RWPE2 (cell line): ENCODE results near the gene HOXA1.

ENCODE experiments used
- ATAC-seq: fragments of 200-7000 bp; cut with Tn5 transposase; 3 replicates; pipeline ENCODE4 v1.9.1; 2021; ENCODE audit warnings: low read depth
- DNase-seq: peaks from one replicate; pipeline ENCODE4 v3.0.0-alpha.2; 2020; ENCODE audit warnings: low spot score
- H3K27ac ChIP-seq: fragments of 450-650 bp; 2 replicates; pipeline ENCODE4 v1.5.1; 2017; ENCODE audit warnings: mild to moderate bottlenecking; ENCODE audit not compliant: poor library complexity, severe bottlenecking
- H3K27me3 ChIP-seq: fragments of 250-450 bp; sonication (Bioruptor Pico); 2 replicates; pipeline ENCODE4 v1.5.1; 2021; ENCODE audit warnings: mild to moderate bottlenecking, moderate library complexity; ENCODE audit not compliant: insufficient read depth, poor library complexity, severe bottlenecking
- H3K36me3 ChIP-seq: fragments of 250-450 bp; sonication (Bioruptor Pico); 2 replicates; pipeline ENCODE4 v1.5.1; 2020; ENCODE audit warnings: low read depth, mild to moderate bottlenecking, moderate library complexity
- H3K4me1 ChIP-seq: fragments of 250-450 bp; sonication (Bioruptor Pico); 2 replicates; pipeline ENCODE4 v1.5.1; 2021; ENCODE audit warnings: mild to moderate bottlenecking, moderate library complexity; ENCODE audit not compliant: insufficient read depth, poor library complexity, severe bottlenecking
- H3K4me3 ChIP-seq: fragments of 250-450 bp; sonication (Bioruptor Pico); 2 replicates; pipeline ENCODE4 v1.5.1; 2021; ENCODE audit warnings: mild to moderate bottlenecking, moderate library complexity; ENCODE audit not compliant: severe bottlenecking
- H3K9me3 ChIP-seq: fragments of 250-450 bp; sonication (Bioruptor Pico); 2 replicates; pipeline ENCODE4 v1.5.1; 2021; ENCODE audit warnings: mild to moderate bottlenecking, moderate library complexity; ENCODE audit not compliant: severe bottlenecking
- CTCF ChIP-seq: fragments of 450-650 bp; IDR thresholded peaks from one replicate; pipeline ENCODE4 v1.5.1; 2017; ENCODE audit warnings: mild to moderate bottlenecking, moderate library complexity; ENCODE audit not compliant: poor library complexity, severe bottlenecking

The HOXA1 gene

DNA sequence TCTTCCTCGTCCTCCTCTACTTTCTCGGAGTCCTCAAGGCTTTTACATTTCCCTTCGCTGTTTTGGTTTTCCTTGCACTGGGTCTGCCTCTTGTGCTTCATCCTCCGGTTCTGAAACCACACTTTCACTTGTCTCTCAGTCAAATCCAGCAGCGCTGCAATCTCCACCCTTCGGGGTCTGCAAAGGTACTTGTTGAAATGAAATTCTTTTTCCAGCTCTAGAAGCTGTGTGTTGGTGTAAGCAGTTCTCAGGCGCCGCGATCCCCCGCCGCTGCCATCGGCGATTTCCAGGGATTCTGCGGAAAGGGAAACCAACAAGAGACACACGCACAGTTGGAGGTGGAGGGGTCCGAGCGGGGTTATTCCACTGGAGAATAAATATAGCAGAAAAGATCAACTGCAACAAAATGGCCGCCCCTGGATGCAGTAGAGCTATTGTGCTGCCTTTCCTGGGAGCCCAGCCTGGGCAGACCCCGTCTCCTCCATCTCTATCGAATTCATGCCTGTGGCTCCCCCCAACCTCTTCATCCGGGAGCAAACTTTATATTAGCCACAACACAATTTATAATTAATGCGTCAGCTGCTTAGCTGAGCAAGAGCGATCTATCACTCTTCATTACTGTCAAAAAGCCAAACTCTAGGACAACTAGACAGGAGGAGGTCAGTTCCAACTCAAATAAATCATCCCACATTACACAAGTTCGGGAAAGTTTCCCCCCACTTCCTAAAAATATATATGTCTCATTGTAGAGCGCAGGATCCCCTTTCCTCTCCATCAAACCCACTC, 5.6 kb upstream of the HOXA1 start:
- Histone ChIP-seq H3K36me3 (peaks cover 16% of the 10 kb centered on the region), H3K4me3 (no peak overlapping the region), H3K27me3 (no peaks in the 10 kb centered on the region), H3K9me3 (no peaks in the 10 kb centered on the region), H3K27ac (no peak overlapping the region), H3K4me1 (peaks cover 7% of the 10 kb centered on the region)
- no peak for DNase-seq
- no peak for ATAC-seq
- TF ChIP-seq CTCF = no peak

DNA sequence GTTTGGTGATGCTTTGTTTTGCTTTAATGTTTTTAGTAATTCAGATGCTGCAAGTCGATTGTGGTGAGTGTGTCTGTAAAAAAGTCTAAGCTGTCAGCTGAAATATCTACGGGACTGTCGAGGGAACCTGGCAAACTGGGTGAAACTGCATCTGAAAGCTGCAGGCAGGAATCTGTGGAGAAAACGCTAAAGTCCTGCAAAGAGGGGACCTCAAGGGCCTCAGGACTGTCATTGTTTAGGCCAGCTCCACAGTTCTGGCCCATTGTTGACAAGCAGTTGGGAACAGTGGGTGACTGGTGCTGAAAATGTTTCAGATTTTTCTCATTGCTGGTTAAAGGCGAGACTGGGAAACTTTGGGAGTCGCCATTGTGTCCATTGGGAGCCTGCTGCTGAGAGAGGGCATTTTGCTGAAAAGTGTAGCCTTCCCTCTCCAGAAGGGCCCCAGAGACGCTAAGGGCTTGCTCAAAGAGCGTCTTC, 4.9 kb upstream of the HOXA1 start:
- no peaks in the 10 kb centered on the region for H3K27me3 ChIP-seq
- H3K36me3 ChIP-seq = peaks cover 16% of the 10 kb centered on the region
- DNase-seq = no peak
- H3K27ac ChIP-seq = no peak overlapping the region
- no peak for ATAC-seq
- H3K4me1 ChIP-seq = peaks cover 7% of the 10 kb centered on the region
- no peaks in the 10 kb centered on the region for H3K9me3 ChIP-seq
- H3K4me3 ChIP-seq = no peak overlapping the region
- TF ChIP-seq CTCF = no peak

- no peak for ATAC-seq
- H3K9me3 ChIP-seq = no peaks in the 10 kb centered on the region
- no peak for TF ChIP-seq CTCF
- H3K27ac ChIP-seq = peak overlapping the region; percentile 85
- no peak overlapping the region for H3K4me3 ChIP-seq
- H3K36me3 ChIP-seq = peaks cover 16% of the 10 kb centered on the region
- peaks cover 7% of the 10 kb centered on the region for H3K4me1 ChIP-seq
- DNase-seq = no peak
- H3K27me3 ChIP-seq = no peaks in the 10 kb centered on the region
Measured at GRCh38 chr7:27099453-27100370, 3.9 kb upstream of the HOXA1 start.

DNA sequence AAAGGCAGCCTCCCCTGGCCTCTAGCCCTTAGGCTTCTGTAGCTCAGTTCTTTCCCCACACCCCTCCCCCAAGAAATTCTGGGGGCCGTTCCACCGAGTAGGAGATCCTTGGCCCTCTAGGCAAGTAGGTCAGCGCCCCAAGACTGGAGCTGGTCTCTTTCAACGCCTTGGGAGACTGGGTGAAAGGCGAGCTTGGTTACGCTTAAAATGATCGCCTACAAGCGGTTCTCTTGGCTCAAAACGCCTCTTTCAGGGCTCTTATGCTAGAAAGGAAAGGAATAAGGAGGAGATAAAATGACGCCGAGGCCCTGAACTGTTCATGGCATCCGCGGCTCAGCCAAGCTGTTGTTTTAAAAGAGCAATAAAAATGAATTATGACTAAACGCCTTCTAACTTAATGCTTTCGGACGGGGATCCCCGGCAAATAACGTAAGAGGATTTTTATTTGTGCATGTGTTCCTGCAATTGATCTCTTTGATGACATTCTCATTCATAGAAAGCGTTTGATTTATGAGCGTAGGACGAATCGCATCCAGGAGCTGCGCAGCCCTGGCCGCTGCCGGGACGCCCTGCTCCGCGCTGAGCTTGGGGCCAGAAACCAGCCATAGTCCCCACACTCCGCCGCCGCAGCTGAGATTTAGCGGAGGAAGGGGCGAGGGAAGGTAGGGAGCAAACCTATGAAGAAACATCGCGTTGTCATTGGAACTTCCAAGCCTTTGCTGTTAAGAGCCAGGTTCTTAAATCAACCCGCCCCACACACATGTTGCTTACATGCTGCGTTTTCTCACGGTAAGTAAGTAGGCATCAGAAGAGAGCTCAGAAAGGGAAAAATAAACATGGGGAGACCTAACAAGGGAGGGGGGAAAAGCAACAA, 3.0 kb upstream of the HOXA1 start:
- peak; percentile 17 for ATAC-seq
- Histone ChIP-seq H3K36me3 (peaks cover 16% of the 10 kb centered on the region), H3K4me3 (peak overlapping the region; percentile 66), H3K27me3 (no peaks in the 10 kb centered on the region), H3K9me3 (no peaks in the 10 kb centered on the region), H3K27ac (peak overlapping the region; percentile 85), H3K4me1 (peaks cover 7% of the 10 kb centered on the region)
- DNase-seq = no peak
- no peak for TF ChIP-seq CTCF
